NCI-H82 (cell line): ENCODE results near the gene GPN3.
A peak's percentile ranks its signal among the peaks of the same experiment; 100 is the strongest.
"Not testable (repeated sequence)": the region's sequence is repeated elsewhere in the genome, so short reads cannot be mapped to it uniquely, and the experiment has no call there.

Source experiments
- DNase-seq: peaks from one replicate; lab custom pipeline; 2025; lab: John Stamatoyannopoulos, UW

Gene GPN3

DNA sequence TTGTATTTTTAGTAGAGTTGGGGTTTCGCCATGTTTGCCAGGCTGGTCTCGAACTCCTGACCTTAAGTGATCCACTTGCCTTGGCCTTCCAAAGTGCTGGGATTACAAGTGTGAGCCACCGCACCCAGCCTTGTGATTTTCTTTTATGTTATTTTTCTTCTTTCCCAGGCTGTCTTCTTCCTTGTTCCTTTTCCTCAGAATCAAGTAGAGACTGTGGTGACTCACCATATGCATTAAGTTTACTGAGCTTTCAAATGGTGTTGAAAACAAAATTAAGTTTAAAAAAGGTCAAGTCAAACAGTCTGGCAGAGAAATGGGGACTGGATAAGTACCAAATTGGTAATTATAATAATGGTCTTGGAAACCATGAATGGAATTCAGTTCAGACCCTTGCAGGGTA is 23.6 kb downstream of the GPN3 start:
- no peak for DNase-seq

DNA sequence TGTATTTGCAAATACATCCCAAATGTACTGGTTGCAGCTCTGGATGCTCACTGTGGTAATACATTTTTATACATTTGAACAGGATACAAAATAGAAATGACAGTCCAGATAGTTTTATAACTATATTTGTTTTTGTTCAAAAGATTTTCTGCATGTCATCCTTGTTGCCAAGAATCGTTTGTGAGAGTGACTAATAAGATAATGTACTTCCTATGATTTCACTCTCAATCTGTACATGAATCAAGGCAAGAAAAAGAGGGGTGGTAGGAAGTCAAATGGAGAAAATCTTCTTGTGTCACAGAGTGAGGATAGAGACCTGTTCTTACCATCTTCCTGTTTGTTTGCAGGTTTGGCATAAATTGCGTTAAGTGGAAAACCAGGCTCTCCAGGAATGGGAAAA is 31.8 kb downstream of the GPN3 start:
- DNase-seq, result no peak

DNA sequence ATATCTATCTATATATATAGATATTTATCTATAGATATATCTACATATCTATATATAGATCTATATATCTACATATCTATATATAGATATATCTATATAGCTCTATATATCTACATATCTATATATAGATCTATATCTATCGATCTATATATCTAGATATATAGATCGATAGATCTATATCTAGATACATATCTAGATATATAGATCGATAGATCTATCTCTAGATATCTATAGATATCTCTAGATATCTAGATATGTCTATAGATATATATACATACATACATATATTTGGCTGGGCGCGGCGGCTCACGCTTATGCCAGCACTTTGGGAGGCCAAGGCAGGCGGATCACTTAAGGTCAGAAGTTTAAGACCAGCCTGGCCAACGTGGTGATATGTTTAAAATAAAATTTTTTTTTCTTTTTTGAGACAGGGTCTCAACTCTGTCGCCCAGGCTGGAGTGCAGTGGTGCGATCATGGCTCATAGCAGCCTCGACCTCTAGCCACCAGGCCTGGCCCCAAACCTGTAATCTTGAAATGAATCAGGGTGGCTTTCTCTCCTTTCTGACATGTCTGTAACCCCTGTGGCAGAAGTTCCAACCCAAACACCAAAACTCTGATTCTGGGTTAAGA is 36.0 kb downstream of the GPN3 start:
- no peak for DNase-seq

GRCh38 chr12:110429676-110430075 is 38.4 kb downstream of the GPN3 start:
- not testable (repeated sequence) for DNase-seq

DNA sequence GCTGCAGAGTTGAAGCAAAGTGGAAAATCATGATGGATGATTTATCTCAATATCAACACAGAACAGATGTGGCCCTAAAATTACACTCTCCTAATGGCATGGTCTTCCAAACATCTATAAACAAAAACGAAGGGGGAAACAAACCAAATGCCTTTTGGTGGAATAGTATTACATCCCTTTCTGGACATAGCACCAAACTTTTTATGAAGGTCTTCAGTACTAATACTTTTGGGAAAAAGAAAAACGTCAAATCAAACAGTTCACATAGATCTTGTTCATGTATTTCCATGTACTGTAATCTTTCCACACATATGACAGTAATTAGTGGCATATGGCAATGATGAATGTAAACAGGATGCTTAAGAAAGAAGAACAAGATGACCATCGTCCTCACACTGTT is 41.7 kb downstream of the GPN3 start:
- peak; percentile 82 for DNase-seq

GRCh38 chr12:110424237-110424636 is 43.8 kb downstream of the GPN3 start:
- no peak for DNase-seq

GRCh38 chr12:110421701-110422100 is 46.4 kb downstream of the GPN3 start:
- peak; percentile 94 for DNase-seq

- DNase-seq, result peak; percentile 47
These were observed 46.8 kb downstream of the GPN3 start for GRCh38 chr12:110421159-110421661.

- DNase-seq, result not testable (repeated sequence)
These were observed 47.4 kb downstream of the GPN3 start for GRCh38 chr12:110420644-110421043.

DNA sequence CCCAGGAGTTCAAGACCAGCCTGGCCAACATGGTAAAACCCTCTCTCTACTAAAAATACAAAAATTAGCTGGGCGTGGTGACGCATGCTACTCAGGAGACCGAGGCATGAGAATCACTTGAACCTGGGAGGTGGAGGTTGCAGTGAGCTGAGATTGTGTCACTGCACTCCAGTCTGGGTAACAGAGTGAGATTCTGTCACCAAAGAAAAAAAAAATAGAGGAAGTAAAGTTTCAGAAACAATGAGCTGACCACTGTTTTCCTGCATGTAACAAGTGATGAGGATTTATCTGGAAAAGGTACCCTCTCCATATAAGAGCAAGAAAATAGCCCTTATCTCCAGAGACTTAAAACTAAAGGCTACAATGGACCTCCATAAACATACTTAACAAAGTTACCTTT is 50.9 kb downstream of the GPN3 start:
- not testable (repeated sequence) for DNase-seq

GRCh38 chr12:110410086-110410485 is 58.0 kb downstream of the GPN3 start:
- DNase-seq, result not testable (repeated sequence)

DNA sequence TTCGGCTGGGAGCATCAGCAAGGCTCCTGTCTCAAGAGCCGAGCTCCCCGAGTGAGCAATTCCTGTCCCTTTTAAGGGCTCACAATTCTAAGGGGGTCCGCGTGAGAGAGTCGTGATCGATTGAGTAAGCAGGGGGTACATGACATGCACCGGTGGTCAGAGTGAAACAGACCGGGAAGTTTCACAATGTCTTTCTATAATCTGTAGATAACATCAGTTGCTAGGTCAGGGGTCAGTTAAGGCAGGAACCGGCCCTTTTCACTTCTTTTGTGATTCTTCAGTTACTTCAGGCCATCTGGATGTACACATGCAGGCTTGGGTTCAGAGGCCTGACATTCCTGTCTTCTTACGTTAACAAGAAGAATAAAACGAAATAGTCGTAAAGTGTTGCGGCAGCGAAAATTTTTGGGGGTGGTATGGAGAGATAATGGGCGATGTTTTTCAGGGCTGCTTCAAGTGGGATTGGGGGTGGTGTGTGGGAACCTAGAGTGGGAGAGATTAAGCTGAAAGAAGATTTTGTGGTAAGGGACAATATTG is 62.9 kb downstream of the GPN3 start:
- not testable (repeated sequence) for DNase-seq

- peak; percentile 94 for DNase-seq
These were observed 63.9 kb downstream of the GPN3 start for GRCh38 chr12:110403976-110404682.

DNA sequence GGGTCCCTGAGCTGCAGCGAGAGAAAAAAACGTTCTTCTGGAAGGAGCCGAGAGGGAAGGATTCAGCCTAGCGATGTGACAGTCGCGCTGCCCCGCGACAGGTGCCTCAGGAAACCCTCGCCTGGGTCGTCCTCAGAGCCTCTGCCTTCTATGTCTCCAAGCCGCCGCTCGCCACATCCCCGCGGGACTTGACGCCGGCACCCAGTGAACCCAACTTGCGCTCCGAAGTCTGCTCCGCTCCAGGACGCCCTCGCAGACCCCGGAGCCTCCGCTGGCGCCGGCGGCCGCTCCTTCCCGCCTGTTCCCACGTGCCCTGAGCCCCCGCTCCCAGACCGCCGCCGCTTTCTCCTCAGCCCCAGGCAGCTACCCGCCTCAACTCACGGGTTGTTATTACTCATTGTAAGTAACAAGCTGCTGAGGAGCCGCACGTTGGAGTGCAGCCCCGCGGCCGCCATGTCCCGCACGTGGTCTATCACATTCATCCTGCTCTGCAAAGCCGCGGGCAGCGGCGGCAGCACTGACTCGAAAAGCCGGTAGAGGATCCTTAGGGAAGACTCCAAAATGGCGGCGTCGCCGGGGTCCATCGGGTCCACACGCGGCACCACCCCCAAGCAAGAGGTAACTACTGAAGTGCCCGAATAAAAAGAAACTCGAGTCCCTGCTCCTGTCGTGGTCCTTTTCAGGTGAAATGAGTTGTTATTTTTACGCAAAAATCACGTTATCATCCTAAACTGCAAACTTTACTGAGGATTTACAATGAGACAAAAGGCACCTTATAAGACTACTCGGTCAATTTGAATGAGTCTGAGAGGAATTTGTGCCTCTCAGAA is 64.7 kb downstream of the GPN3 start, which contains the start of gene ANAPC7:
Gene ANAPC7 (minus strand): TSS at position 563 of the 830 bp plus-strand sequence. CDS start 81 bp downstream, at position 482.
- peak; percentile 94 for DNase-seq
